K562 (cell line): Measurements from ENCODE around the gene BARHL2. TPM values are rescaled to one million over a fixed set of nuclear protein-coding genes. Genes with fewer than 3 reads are reported as not detected.

ENCODE experiments used
- ATAC-seq: fragments of 200-7000 bp; cut with Tn5 transposase; 3 replicates; pipeline ENCODE4 v1.9.1; 2020; ENCODE audit warnings: moderate library complexity
- BruUV-seq: library from RNA; stranded (reverse); fragments of 400-500 nt; replicated peaks from 2 replicates; lab custom pipeline; 2021; lab: Mats Ljungman, UMichigan
- CTCF ChIA-PET: fragments of 300-600 bp; formaldehyde crosslinking; extraction: SDS; loops from one replicate; lab custom pipeline; 2021; ENCODE audit warnings: low intra/inter-chr PET ratio; lab: Yijun Ruan, JAX
- POLR2A ChIA-PET: fragments of 300-600, 350-650 bp; sonication (Branson Sonifier 250); formaldehyde crosslinking; extraction: SDS; loops from one replicate; lab custom pipeline; 2021; ENCODE audit warnings: antibody characterized with exemption, inconsistent platforms; lab: Yijun Ruan, JAX
- DNase-seq, 4 experiments: peaks; one replicate each; pipeline versions ENCODE4 v3.0.0 to v3.0.0-alpha.2; 2011 to 2018; ENCODE audit warnings: low spot score in 3 of 4, mixed read lengths in 3 of 4; ENCODE audit errors: extremely low read depth in 1 of 4
- FAIRE-seq: peaks from 2 replicates; lab custom pipeline; 2011; peaks lifted over from hg19 to GRCh38; lab: Jason Lieb, UNC
- H2AFZ ChIP-seq: 2 replicates; pipeline ENCODE4 v1.6.0; 2011; ENCODE audit warnings: low read depth, low read length, control low read depth, inconsistent platforms
- H3K27ac ChIP-seq: fragments of 200-600 bp; 3 replicates; pipeline ENCODE4 v1.8.0; 2011; ENCODE audit warnings: low read depth, mild to moderate bottlenecking, control low read depth, inconsistent platforms, low read length, moderate library complexity, mixed read lengths; ENCODE audit errors: extremely low read depth
- H3K27me3 ChIP-seq, 2 experiments: fragments of 300-600 bp in 1 of 2; 2 replicates in 1 of 2; 3 replicates in 1 of 2; pipeline versions ENCODE4 v1.6.0 to v1.8.0; 2011; ENCODE audit warnings: inconsistent platforms in 2 of 2, low read length in 2 of 2, mild to moderate bottlenecking in 1 of 2, mixed read lengths in 1 of 2, moderate library complexity in 1 of 2; ENCODE audit not compliant: control insufficient read depth in 2 of 2, insufficient read depth in 2 of 2
- H3K36me3 ChIP-seq: fragments of 300-600 bp; 3 replicates; pipeline ENCODE4 v1.8.0; 2011; ENCODE audit warnings: mild to moderate bottlenecking, low read length, inconsistent platforms; ENCODE audit not compliant: control insufficient read depth, insufficient read depth
- H3K4me1 ChIP-seq, 2 experiments: fragments of 200-600 bp in 1 of 2; replicated peaks in 1 of 2; 2 replicates in 1 of 2; 3 replicates in 1 of 2; pipeline versions ENCODE4 v1.5.1 to v1.8.0; 2011; ENCODE audit warnings: inconsistent platforms in 2 of 2, low read length in 2 of 2, mild to moderate bottlenecking in 1 of 2, mixed read lengths in 1 of 2, moderate library complexity in 1 of 2; ENCODE audit not compliant: control insufficient read depth in 2 of 2, insufficient read depth in 2 of 2
- H3K4me2 ChIP-seq: 2 replicates; pipeline ENCODE4 v1.6.1; 2011; ENCODE audit warnings: low read length, control low read depth, inconsistent platforms, mixed read lengths; ENCODE audit not compliant: insufficient read depth
- H3K4me3 ChIP-seq: fragments of 200-600 bp; sonication (generic), shearing (Covaris generic); 2 replicates; pipeline ENCODE4 v1.5.1; 2016; ENCODE audit warnings: control low read depth, inconsistent platforms
- H3K79me2 ChIP-seq: fragments of 200-600 bp; 3 replicates; pipeline ENCODE4 v1.8.0; 2011; ENCODE audit warnings: low read length, inconsistent platforms; ENCODE audit not compliant: control insufficient read depth, insufficient read depth
- H3K9ac ChIP-seq, 2 experiments: 2 replicates each; pipeline versions ENCODE4 v1.6.0 to v1.6.1; 2011; ENCODE audit warnings: low read depth in 2 of 2, low read length in 2 of 2, control low read depth in 1 of 2, inconsistent platforms in 1 of 2, mild to moderate bottlenecking in 1 of 2, mixed read lengths in 1 of 2; ENCODE audit not compliant: insufficient read depth in 1 of 2
- H3K9me1 ChIP-seq: one replicate; pipeline ENCODE4 v1.6.0; 2011; ENCODE audit warnings: inconsistent platforms, mild to moderate bottlenecking, low read length, moderate library complexity; ENCODE audit not compliant: control insufficient read depth, insufficient read depth
- H3K9me3 ChIP-seq: replicated peaks from 2 replicates; pipeline ENCODE4 v1.5.1; 2011; ENCODE audit warnings: low read depth, low read length, inconsistent platforms; ENCODE audit not compliant: control insufficient read depth, insufficient read depth
- H4K20me1 ChIP-seq: replicated peaks from 2 replicates; pipeline ENCODE4 v1.6.1; 2011; ENCODE audit warnings: low read length, inconsistent platforms, mixed read lengths; ENCODE audit not compliant: control insufficient read depth, insufficient read depth
- BDP1 ChIP-seq: IDR thresholded peaks from 3 replicates; pipeline ENCODE4 v1.6.1; 2011; ENCODE audit not compliant: insufficient read length, insufficient read depth
- CBX5 ChIP-seq: IDR thresholded peaks from 2 replicates; pipeline ENCODE4 v1.6.1; 2014; ENCODE audit warnings: low read depth, borderline replicate concordance
- ETS1 ChIP-seq: conservative IDR thresholded peaks from 2 replicates; pipeline ENCODE4 v1.6.1; 2011; ENCODE audit warnings: low read depth, mild to moderate bottlenecking, low read length; ENCODE audit not compliant: control insufficient read depth
- GATA2 ChIP-seq: sonication (generic); formaldehyde crosslinking; IDR thresholded peaks from 2 replicates; pipeline ENCODE4 v1.4.0; 2020; ENCODE audit warnings: mild to moderate bottlenecking, missing genetic modification reagents
- GATAD2A ChIP-seq: fragments of 450-650 bp; IDR thresholded peaks from 2 replicates; pipeline ENCODE4 v1.6.1; 2017
- HMG20A ChIP-seq: fragments of 450-650 bp; formaldehyde crosslinking; conservative IDR thresholded peaks from 2 replicates; pipeline ENCODE4 v1.4.0; 2020; ENCODE audit warnings: mild to moderate bottlenecking, mixed read lengths
- JUND ChIP-seq, 2 experiments: IDR thresholded peaks; 2 replicates in 1 of 2; 3 replicates in 1 of 2; pipeline ENCODE4 v1.6.1; 2011; ENCODE audit warnings: borderline replicate concordance in 2 of 2, low read depth in 2 of 2, low read length in 2 of 2, improper control_type of control experiment in 1 of 2, missing biosample characterization in 1 of 2, missing genetic modification characterization in 1 of 2, missing genetic modification reagents in 1 of 2
- NFRKB ChIP-seq: fragments of 450-650 bp; IDR thresholded peaks from 2 replicates; pipeline ENCODE4 v1.6.1; 2016; ENCODE audit warnings: low read depth
- NFXL1 ChIP-seq: fragments of 450-650 bp; formaldehyde crosslinking; IDR thresholded peaks from 2 replicates; pipeline ENCODE4 v1.4.0; 2021; ENCODE audit warnings: mild to moderate bottlenecking
- NR2F6 ChIP-seq: fragments of 450-650 bp; formaldehyde crosslinking; IDR thresholded peaks from 2 replicates; pipeline ENCODE4 v1.4.0; 2020; ENCODE audit warnings: mild to moderate bottlenecking
- PTTG1 ChIP-seq: fragments of 450-650 bp; IDR thresholded peaks from 2 replicates; pipeline ENCODE4 v1.6.1; 2016; ENCODE audit warnings: low read depth, mild to moderate bottlenecking, missing genetic modification characterization, missing compliant biosample characterization
- PURB ChIP-seq: sonication (generic); formaldehyde crosslinking; IDR thresholded peaks from 2 replicates; pipeline ENCODE4 v1.9.0; 2021; ENCODE audit warnings: low read depth, mild to moderate bottlenecking, missing genetic modification reagents
- PYGO2 ChIP-seq: fragments of 450-650 bp; IDR thresholded peaks from 2 replicates; pipeline ENCODE4 v1.6.1; 2016; ENCODE audit warnings: mild to moderate bottlenecking, missing genetic modification characterization, moderate library complexity, missing compliant biosample characterization
- RAD51 ChIP-seq: fragments of 450-650 bp; IDR thresholded peaks from 2 replicates; pipeline ENCODE4 v1.7.1; 2016; ENCODE audit warnings: low read depth, mild to moderate bottlenecking, borderline replicate concordance
- RFX5 ChIP-seq: IDR thresholded peaks from 2 replicates; pipeline ENCODE4 v1.6.1; 2011; ENCODE audit warnings: low read depth, mild to moderate bottlenecking, improper control_type of control experiment, low read length
- SOX6 ChIP-seq: fragments of 450-650 bp; IDR thresholded peaks from 2 replicates; pipeline ENCODE4 v1.6.1; 2014; ENCODE audit warnings: mild to moderate bottlenecking
- STAG1 ChIP-seq: sonication (generic); formaldehyde crosslinking; IDR thresholded peaks from 2 replicates; pipeline ENCODE4 v1.5.0; 2020; ENCODE audit warnings: missing genetic modification reagents, borderline replicate concordance
- YY1 ChIP-seq, 3 experiments: IDR thresholded peaks; 2 replicates each; pipeline ENCODE4 v1.6.1; 2011; ENCODE audit warnings: low read length in 2 of 3, mild to moderate bottlenecking in 2 of 3, moderate library complexity in 2 of 3, borderline replicate concordance in 1 of 3, control low read depth in 1 of 3, low read depth in 1 of 3; ENCODE audit not compliant: insufficient read depth in 3 of 3, insufficient replicate concordance in 2 of 3, control insufficient read depth in 1 of 3, insufficient read length in 1 of 3; ENCODE audit errors: extremely low read depth in 1 of 3
- ZC3H8 ChIP-seq: fragments of 450-650 bp; IDR thresholded peaks from 2 replicates; pipeline ENCODE4 v1.6.1; 2017
- ZNF695 ChIP-seq: fragments of 450-650 bp; formaldehyde crosslinking; IDR thresholded peaks from 2 replicates; pipeline ENCODE4 v1.4.0; 2020; ENCODE audit warnings: mild to moderate bottlenecking, moderate library complexity
- WGBS: fragments of 100-300 bp; shearing (Covaris generic); methylation state at CpG from one replicate; pipeline ENCODE4 v1.1.6; 2016; ENCODE audit warnings: low coverage, mixed read lengths; ENCODE audit not compliant: insufficient coverage; ENCODE audit errors: missing lambda C conversion rate; 5-methylcytosine and 5-hydroxymethylcytosine counted together
- in situ Hi-C: fragments of 300-500 bp; cut with MboI; formaldehyde crosslinking; loops from 4 replicates; pipeline ENCODE4 v1.15.0; 2018; ENCODE audit warnings: inconsistent platforms, mixed read lengths
- intact Hi-C: fragments of 100-400 bp; cut with micrococcal nuclease; formaldehyde crosslinking; loops from 2 replicates; pipeline ENCODE4 v1.14.2; 2022
- polyA plus RNA-seq, 8 experiments: library from polyadenylated mRNA; depleted of rRNA in 4 of 8; stranded (reverse) in 5 of 8; unstranded in 3 of 8; fragments of >200 nt; fragmentation: Nextera tagmentation in 2 of 8; fragmentation: Illumina TruSeq in 1 of 8; extraction: Ambion mirVana in 2 of 8; extraction: Trizol in 1 of 8; gene quantifications; 2 replicates each; pipeline versions ENCODE4 v1.2.1 to v1.2.3, GENCODE V29; 2011 to 2014; ENCODE audit warnings: inconsistent platforms in 1 of 8, missing spikeins in 1 of 8
- total RNA-seq, 7 experiments: library from RNA; depleted of rRNA in 6 of 7; stranded (reverse); fragments of >200 nt in 6 of 7; fragmentation: Illumina TruSeq in 2 of 7; extraction: Trizol in 2 of 7; gene quantifications; 2 replicates each; pipeline versions ENCODE4 v1.2.1 to v1.2.3, GENCODE V29; 2011 to 2021; ENCODE audit warnings: low replicate concordance in 1 of 7

The BARHL2 gene
- total and polyA plus RNA-seq, 9 of the 15 experiments (the other 6 are each of a cell fraction or from before 2014, with no cell fraction given), result 0.06 to 0.11 (median 0.09) TPM; not detected in 6

- CTCF ChIA-PET, result no interaction called here
- ATAC-seq, result no peak
- no peak overlapping the region for H3K9ac ChIP-seq
- no peaks in the 10 kb centered on the region for H3K79me2 ChIP-seq
- H3K4me2 ChIP-seq, result no peak overlapping the region
- intact Hi-C loops (no loop called here), in situ Hi-C loops (no loop called here)
- no TSS peak for BruUV-seq
- no peak for DNase-seq
- FAIRE-seq, result no peak
- H2AFZ ChIP-seq, result no peak overlapping the region
- peaks cover 72 to 83% of the 10 kb centered on the region in 2 experiments for H3K27me3 ChIP-seq
- WGBS, result 9% methylated on average over 3 of the region's 5 CpGs
- no peak overlapping the region for H3K27ac ChIP-seq
- no peaks in the 10 kb centered on the region for H3K9me3 ChIP-seq
- no peaks in the 10 kb centered on the region for H3K9me1 ChIP-seq
- H3K4me1 ChIP-seq, result peaks cover 0 to 24% of the 10 kb centered on the region in 2 experiments; a peak in 2 of 5 replicates
- POLR2A ChIA-PET, result interaction anchor here (0.5 kb wide), 1 partner anchor 48 kb away, joined by 3 read pairs; no protein-coding TSS in a partner anchor
- no peak for TF ChIP-seq NR2F6 (CRISPR knock-in tag)
- no peak for TF ChIP-seq GATAD2A
- no peak for TF ChIP-seq JUND (IDR thresholded peaks at IDR 0.05; ENCODE audit: borderline replicate concordance, low read depth, low read length)
- no peak for TF ChIP-seq JUND (tag; IDR thresholded peaks at IDR 0.05; ENCODE audit: borderline replicate concordance, low read depth, low read length)
- TF ChIP-seq ZNF695 (CRISPR knock-in tag), result no peak
- TF ChIP-seq GATA2 (CRISPR knock-in tag), result no peak
- TF ChIP-seq STAG1 (CRISPR knock-in tag), result no peak
- no peak for TF ChIP-seq BDP1
- no peak for TF ChIP-seq SOX6
- TF ChIP-seq PTTG1 (tag), result no peak
- TF ChIP-seq RAD51, result no peak
- no peak for TF ChIP-seq HMG20A (CRISPR knock-in tag)
- no peak for TF ChIP-seq RFX5
- no peak for TF ChIP-seq NFRKB
- TF ChIP-seq ZC3H8, result no peak
- no peak for TF ChIP-seq ETS1
- TF ChIP-seq CBX5, result no peak
- no peak for TF ChIP-seq YY1 (IDR thresholded peaks at IDR 0.05; ENCODE audit: borderline replicate concordance in 1 of 3, control insufficient read depth in 1 of 3, extremely low read depth in 1 of 3, insufficient read depth in 3 of 3, insufficient read length in 1 of 3, insufficient replicate concordance in 2 of 3, low read depth in 1 of 3, low read length in 2 of 3)
- TF ChIP-seq PURB (CRISPR knock-in tag), result no peak
- no peak for TF ChIP-seq PYGO2 (tag)
- TF ChIP-seq NFXL1 (CRISPR knock-in tag), result no peak
- no peak overlapping the region for H3K4me3 ChIP-seq
- H4K20me1 ChIP-seq, result no peaks in the 10 kb centered on the region
- no peaks in the 10 kb centered on the region for H3K36me3 ChIP-seq
Observed at GRCh38 chr1:90711696-90712095, 5.4 kb downstream of the BARHL2 start.
